NCI-H460 (cell line): ENCODE results near the gene ABCC2. TPM values are rescaled to one million over a fixed set of nuclear protein-coding genes. Genes with fewer than 3 reads are reported as not detected.
A peak's percentile ranks its signal among the peaks of the same experiment; 100 is the strongest.
"Not testable (repeated sequence)": the region's sequence is repeated elsewhere in the genome, so short reads cannot be mapped to it uniquely, and the experiment has no call there.

ENCODE experiments used
- DNase-seq: peaks from one replicate; pipeline ENCODE4 v3.0.0-alpha.2; 2016; ENCODE audit warnings: low read depth; ENCODE audit errors: extremely low read depth
- total RNA-seq: library from RNA; depleted of rRNA; stranded (reverse); fragments of >200 nt; shearing (Covaris generic); gene quantifications from 2 replicates; pipeline ENCODE4 v1.2.3, GENCODE V29; 2014

Gene ABCC2
- total RNA-seq, 1 experiment from 2014 or later = 232 TPM

- no peak for DNase-seq
Observed at GRCh38 chr10:99850767-99851340, 68.4 kb downstream of the ABCC2 start.

- no peak for DNase-seq
Observed at GRCh38 chr10:99851825-99852224, 69.4 kb downstream of the ABCC2 start.

- DNase-seq = no peak
Observed at GRCh38 chr10:99852481-99853213, 70.2 kb downstream of the ABCC2 start.

GRCh38 chr10:99853655-99854054, 71.2 kb downstream of the ABCC2 start:
- DNase-seq = no peak

- peak; percentile 69 for DNase-seq
Observed at GRCh38 chr10:99854860-99855259, 72.4 kb downstream of the ABCC2 start.

- no peak for DNase-seq
Observed at GRCh38 chr10:99855479-99856071, 73.1 kb downstream of the ABCC2 start.

- no peak for DNase-seq
Observed at GRCh38 chr10:99858849-99859248, 76.4 kb downstream of the ABCC2 start.

- DNase-seq = no peak
Observed at GRCh38 chr10:99859585-99859984, 77.1 kb downstream of the ABCC2 start.

GRCh38 chr10:99860466-99860865, 78.0 kb downstream of the ABCC2 start:
- DNase-seq = no peak

- peak; percentile 93 for DNase-seq
Observed at GRCh38 chr10:99863535-99864240, 81.2 kb downstream of the ABCC2 start.

- DNase-seq = not testable (repeated sequence)
Observed at GRCh38 chr10:99867250-99867649, 84.8 kb downstream of the ABCC2 start.

GRCh38 chr10:99869581-99870122, 87.2 kb downstream of the ABCC2 start:
- no peak for DNase-seq

GRCh38 chr10:99870123-99870730, 87.8 kb downstream of the ABCC2 start:
- no peak for DNase-seq

- no peak for DNase-seq
Observed at GRCh38 chr10:99872367-99873162, 90.1 kb downstream of the ABCC2 start.

- no peak for DNase-seq
Observed at GRCh38 chr10:99873846-99874245, 91.4 kb downstream of the ABCC2 start.

- DNase-seq = no peak
Observed at GRCh38 chr10:99874341-99875085, 92.1 kb downstream of the ABCC2 start.

GRCh38 chr10:99875473-99875872, 93.0 kb downstream of the ABCC2 start:
- DNase-seq = no peak

- no peak for DNase-seq
Observed at GRCh38 chr10:99880080-99880835, 97.8 kb downstream of the ABCC2 start.
